GM23248 (cell line): Measurements from ENCODE around the gene RIMBP3C. TPM values are rescaled to one million over a fixed set of nuclear protein-coding genes. Genes with fewer than 3 reads are reported as not detected.
"Not testable (repeated sequence)": the region's sequence is repeated elsewhere in the genome, so short reads cannot be mapped to it uniquely, and the experiment has no call there.

Experiments
- DNase-seq: peaks from one replicate; pipeline ENCODE4 v3.0.0-alpha.2; 2015
- H2AFZ ChIP-seq: fragments of 200-600 bp; sonication (generic); 2 replicates; pipeline ENCODE4 v1.6.1; 2016; ENCODE audit warnings: antibody characterized with exemption
- H3F3A ChIP-seq: fragments of 200-600 bp; sonication (generic); 2 replicates; pipeline ENCODE4 v1.6.1; 2016; ENCODE audit warnings: mild to moderate bottlenecking, antibody characterized with exemption, mixed run types; ENCODE audit not compliant: insufficient read depth
- H3K27ac ChIP-seq: fragments of 200-600 bp; sonication (generic); 2 replicates; pipeline ENCODE4 v1.5.1; 2016; ENCODE audit warnings: mild to moderate bottlenecking
- H3K27me3 ChIP-seq: fragments of 200-600 bp; sonication (generic); replicated peaks from 2 replicates; pipeline ENCODE4 v1.6.1; 2016; ENCODE audit warnings: mild to moderate bottlenecking; ENCODE audit not compliant: insufficient read depth
- H3K36me3 ChIP-seq: fragments of 200-600 bp; sonication (generic); 2 replicates; pipeline ENCODE4 v1.6.1; 2016; ENCODE audit warnings: low read depth, mild to moderate bottlenecking
- H3K4me1 ChIP-seq: fragments of 200-600 bp; sonication (generic); 2 replicates; pipeline ENCODE4 v1.6.1; 2016; ENCODE audit warnings: mild to moderate bottlenecking; ENCODE audit not compliant: insufficient read depth
- H3K4me2 ChIP-seq: fragments of 200-600 bp; sonication (generic); one replicate; pipeline ENCODE4 v1.6.1; 2016; ENCODE audit warnings: mild to moderate bottlenecking; ENCODE audit not compliant: unreplicated experiment
- H3K4me3 ChIP-seq: fragments of 200-600 bp; sonication (generic); 2 replicates; pipeline ENCODE4 v1.5.1; 2016; ENCODE audit warnings: mild to moderate bottlenecking
- H3K79me2 ChIP-seq: fragments of 200-600 bp; sonication (generic); 2 replicates; pipeline ENCODE4 v1.6.1; 2016; ENCODE audit warnings: mild to moderate bottlenecking; ENCODE audit not compliant: insufficient read depth
- H3K9ac ChIP-seq: fragments of 200-600 bp; sonication (generic); 2 replicates; pipeline ENCODE4 v1.6.1; 2016; ENCODE audit warnings: mild to moderate bottlenecking
- H3K9me2 ChIP-seq: fragments of 200-600 bp; sonication (generic); 2 replicates; pipeline ENCODE4 v1.6.1; 2016; ENCODE audit warnings: mixed run types, mild to moderate bottlenecking, moderate library complexity; ENCODE audit not compliant: insufficient read depth
- H3K9me3 ChIP-seq: fragments of 200-600 bp; sonication (generic); one replicate; pipeline ENCODE4 v1.6.1; 2017; ENCODE audit warnings: low read depth
- H4K20me1 ChIP-seq: fragments of 200-600 bp; sonication (generic); 2 replicates; pipeline ENCODE4 v1.6.0; 2016; ENCODE audit not compliant: insufficient read depth
- WGBS, 2 experiments: methylation state at CpG; one replicate each; pipeline ENCODE4 v1.1.6; 2015 to 2017; ENCODE audit warnings: low lambda C conversion rate in 2 of 2, low coverage in 1 of 2; ENCODE audit errors: missing lambda C conversion rate in 2 of 2; 5-methylcytosine and 5-hydroxymethylcytosine counted together
- in situ Hi-C: fragments of 300-500 bp; cut with MboI; formaldehyde crosslinking; loops from 2 replicates; pipeline ENCODE4 v1.15.0; 2020
- polyA plus RNA-seq: library from polyadenylated mRNA; unstranded; fragments of >200 nt; fragmentation: Nextera tagmentation; extraction: Ambion mirVana; gene quantifications from 2 replicates; pipeline ENCODE4 v1.2.1, GENCODE V29; 2016
- total RNA-seq: library from RNA; depleted of rRNA; stranded (reverse); fragments of >200 nt; shearing (Covaris generic); gene quantifications from 2 replicates; pipeline ENCODE4 v1.2.3, GENCODE V29; 2014

Gene RIMBP3C
- total and polyA plus RNA-seq, 2 experiments from 2014 or later, result 0.22 TPM; not detected in 1

DNA sequence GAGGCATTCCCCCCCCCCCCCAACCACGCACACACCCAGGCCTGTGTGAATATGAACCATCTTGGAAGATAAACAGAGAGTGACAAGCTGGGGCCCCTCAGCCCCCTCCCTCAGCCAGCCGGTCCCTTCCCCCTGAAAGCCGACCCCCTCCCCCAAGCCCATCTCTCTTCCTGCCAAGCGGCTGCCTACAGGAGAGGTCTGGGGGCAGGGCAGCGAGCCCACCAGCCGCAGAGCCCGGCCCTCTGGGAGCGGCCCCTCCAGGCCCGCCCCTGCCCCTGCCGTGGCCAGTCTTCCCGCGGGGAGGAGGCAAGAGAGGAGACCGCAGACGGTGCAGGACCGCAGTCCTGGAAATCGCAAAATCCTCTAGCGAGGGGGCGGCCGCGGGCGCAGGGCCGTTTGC is 34.7 kb downstream of the RIMBP3C start:
- in situ Hi-C loops, DNase-seq, H4K20me1 ChIP-seq, H3K79me2 ChIP-seq, H3K9me3 ChIP-seq, H3K27me3 ChIP-seq, H3K9me2 ChIP-seq, H3K4me2 ChIP-seq, H3F3A ChIP-seq, H2AFZ ChIP-seq, H3K27ac ChIP-seq, H3K4me1 ChIP-seq, H3K9ac ChIP-seq, H3K4me3 ChIP-seq, H3K36me3 ChIP-seq: not testable (repeated sequence)
- no CpG with 5 or more reads among the region's 22 CpGs for WGBS, 2 experiments

DNA sequence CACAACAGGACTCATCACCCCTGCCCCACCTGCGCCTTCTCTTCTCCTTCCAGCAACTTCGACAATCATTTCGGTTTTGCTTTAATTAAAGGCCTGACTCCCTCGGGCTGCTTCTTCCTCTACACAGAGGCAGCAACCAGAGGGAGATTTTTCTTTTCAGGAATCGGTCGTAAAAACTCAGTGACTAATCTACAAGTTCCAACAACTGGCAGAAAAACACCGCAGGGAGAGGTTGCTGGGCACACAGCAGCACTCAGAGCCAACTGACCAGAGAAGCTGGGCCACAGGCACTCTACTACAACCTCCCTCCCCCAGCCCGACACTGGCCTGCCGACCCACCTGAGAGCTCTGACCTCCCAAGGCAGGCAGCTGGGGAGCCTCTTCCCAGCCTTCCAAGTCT is 36.0 kb downstream of the RIMBP3C start:
- H3K27ac ChIP-seq, H3K36me3 ChIP-seq, DNase-seq, H3K4me3 ChIP-seq, H3K4me2 ChIP-seq, H3K27me3 ChIP-seq, H3K9me2 ChIP-seq, H3F3A ChIP-seq, H2AFZ ChIP-seq, H3K79me2 ChIP-seq, H3K9ac ChIP-seq, H3K4me1 ChIP-seq, H4K20me1 ChIP-seq, in situ Hi-C loops, H3K9me3 ChIP-seq: not testable (repeated sequence)
- WGBS, 2 experiments, result no CpG with 5 or more reads among the region's 9 CpGs

DNA sequence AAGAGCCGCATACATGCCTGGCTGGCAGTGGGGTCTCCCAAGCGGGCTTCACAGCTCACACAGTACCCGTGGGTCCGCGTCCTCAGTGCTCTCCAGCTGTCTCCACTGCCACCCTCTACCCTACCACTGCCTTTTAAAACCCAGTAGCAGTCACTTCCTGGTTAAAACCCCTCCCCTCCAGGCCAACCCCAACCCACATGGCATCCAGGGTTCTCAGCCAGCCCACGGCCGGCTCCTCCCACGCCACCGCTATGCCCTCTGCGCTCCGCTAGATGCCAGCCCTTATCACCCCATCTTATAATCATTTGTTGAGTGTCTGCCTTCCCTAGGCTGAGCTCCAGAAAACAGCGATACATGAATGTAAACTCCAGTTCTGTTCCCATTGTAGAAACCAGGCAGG is 37.1 kb downstream of the RIMBP3C start:
- H3K4me3 ChIP-seq, result not testable (repeated sequence)
- WGBS, 2 experiments, result 100% methylated on average over 1 of the region's 12 CpGs

DNA sequence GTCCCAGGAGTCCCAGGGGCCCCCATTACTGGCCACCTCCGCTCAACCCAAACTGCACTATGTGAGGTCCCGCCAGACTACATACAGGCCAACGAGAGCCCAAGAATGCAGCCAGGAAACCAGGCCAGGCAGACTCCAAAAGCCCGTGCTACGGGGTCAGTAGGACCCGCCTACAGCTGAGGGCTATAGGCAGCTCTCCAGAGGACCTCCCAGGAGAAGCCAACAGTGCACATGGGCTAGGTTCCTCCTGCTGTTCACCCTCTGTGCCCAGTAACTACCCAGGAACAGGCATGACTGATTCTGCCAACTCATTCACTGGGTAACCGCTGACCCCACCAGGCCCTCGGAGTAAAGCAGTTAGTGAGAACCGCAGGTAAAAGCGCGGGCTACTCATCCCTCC is 39.2 kb downstream of the RIMBP3C start:
- H3K9me3 ChIP-seq, H4K20me1 ChIP-seq, H3K9ac ChIP-seq, H3F3A ChIP-seq, H3K4me2 ChIP-seq, H3K27ac ChIP-seq, H3K36me3 ChIP-seq, H3K4me3 ChIP-seq, H3K4me1 ChIP-seq, H2AFZ ChIP-seq, H3K79me2 ChIP-seq, H3K27me3 ChIP-seq, H3K9me2 ChIP-seq, in situ Hi-C loops, DNase-seq: not testable (repeated sequence)
- WGBS, 2 experiments, result 98 to 100% methylated on average over 5 to 6 of the region's 11 CpGs

More for the DNA sequence above, 37.1 kb downstream of the RIMBP3C start:
- H3K9ac ChIP-seq, H3K36me3 ChIP-seq, H3K4me1 ChIP-seq, H3K4me2 ChIP-seq, H4K20me1 ChIP-seq, H3K27me3 ChIP-seq, H3K79me2 ChIP-seq, DNase-seq, H3K9me2 ChIP-seq, H3F3A ChIP-seq, H3K9me3 ChIP-seq, H3K27ac ChIP-seq, H2AFZ ChIP-seq, in situ Hi-C loops: not testable (repeated sequence)

DNA sequence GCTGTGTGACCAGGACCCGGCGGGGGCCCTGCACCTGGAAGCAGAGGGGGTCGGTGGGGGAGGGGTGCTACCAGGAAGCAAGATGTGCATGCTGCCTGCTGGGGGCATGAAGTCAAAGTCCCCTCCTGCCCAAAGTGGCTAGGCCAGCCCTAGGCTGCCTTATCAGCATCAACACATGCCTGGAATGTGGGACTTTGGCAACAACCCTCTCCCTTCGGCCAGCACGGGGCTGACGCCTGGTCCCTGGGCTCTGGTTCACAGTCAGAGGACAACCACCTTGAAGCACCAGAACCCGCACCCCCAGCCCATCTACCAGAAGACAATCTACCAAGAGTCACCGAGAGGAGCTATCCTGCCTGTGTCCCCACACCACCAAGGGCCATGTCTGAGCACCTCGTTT is 40.9 kb downstream of the RIMBP3C start:
- H3K27me3 ChIP-seq, in situ Hi-C loops, H3K4me2 ChIP-seq, H3K9me3 ChIP-seq, H3K4me1 ChIP-seq, H3K9ac ChIP-seq, H4K20me1 ChIP-seq, H3F3A ChIP-seq, H3K79me2 ChIP-seq, H2AFZ ChIP-seq, H3K27ac ChIP-seq, H3K9me2 ChIP-seq, DNase-seq, H3K36me3 ChIP-seq, H3K4me3 ChIP-seq: not testable (repeated sequence)
- no CpG with 5 or more reads among the region's 9 CpGs for WGBS, 2 experiments

DNA sequence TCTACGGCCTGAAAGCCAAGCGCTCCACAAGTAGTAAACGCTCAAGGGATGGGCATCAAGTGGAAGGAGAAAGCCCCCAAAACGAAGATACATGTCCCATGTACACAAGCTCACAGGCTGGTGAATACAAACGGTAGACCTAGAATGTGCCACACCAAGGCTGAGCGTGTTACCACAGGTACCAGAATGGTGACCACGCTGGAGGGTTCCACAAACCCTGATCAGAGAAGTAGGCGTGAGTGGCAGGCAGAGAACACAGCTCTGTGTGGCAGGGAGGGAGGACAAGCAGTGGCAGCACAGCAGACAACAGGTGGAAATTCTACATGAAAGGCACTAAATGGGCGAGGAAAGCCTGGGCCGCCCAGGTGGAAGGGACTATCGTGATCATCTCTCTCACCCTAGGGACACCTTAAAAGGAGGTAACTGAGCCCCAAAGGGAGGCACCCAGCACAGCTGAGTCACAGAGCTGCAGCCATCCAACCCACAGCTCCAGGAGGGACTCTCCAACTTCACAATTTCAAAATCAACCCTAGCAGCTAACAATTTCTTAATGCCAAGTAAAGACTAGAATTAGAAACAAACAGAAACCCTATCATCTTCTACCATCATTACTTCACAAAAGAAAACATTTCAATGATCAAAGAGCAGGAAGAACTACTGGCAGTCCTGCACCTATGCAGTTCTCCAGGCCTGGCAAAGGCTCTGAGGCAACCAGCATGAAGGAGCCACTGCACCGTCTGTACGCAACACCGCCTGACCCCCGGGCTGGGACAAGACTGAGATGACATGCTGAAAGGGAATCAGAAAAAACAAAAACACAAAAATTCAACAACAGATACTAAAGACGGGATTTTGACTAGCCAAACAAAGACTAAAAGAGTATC is 51.4 kb downstream of the RIMBP3C start:
- H3K79me2 ChIP-seq, H2AFZ ChIP-seq, H3K27ac ChIP-seq, in situ Hi-C loops, DNase-seq, H4K20me1 ChIP-seq, H3K9ac ChIP-seq, H3K36me3 ChIP-seq, H3K9me2 ChIP-seq, H3K4me3 ChIP-seq, H3K27me3 ChIP-seq, H3F3A ChIP-seq, H3K4me2 ChIP-seq, H3K4me1 ChIP-seq, H3K9me3 ChIP-seq: not testable (repeated sequence)
- no CpG with 5 or more reads among the region's 16 CpGs for WGBS, 2 experiments

DNA sequence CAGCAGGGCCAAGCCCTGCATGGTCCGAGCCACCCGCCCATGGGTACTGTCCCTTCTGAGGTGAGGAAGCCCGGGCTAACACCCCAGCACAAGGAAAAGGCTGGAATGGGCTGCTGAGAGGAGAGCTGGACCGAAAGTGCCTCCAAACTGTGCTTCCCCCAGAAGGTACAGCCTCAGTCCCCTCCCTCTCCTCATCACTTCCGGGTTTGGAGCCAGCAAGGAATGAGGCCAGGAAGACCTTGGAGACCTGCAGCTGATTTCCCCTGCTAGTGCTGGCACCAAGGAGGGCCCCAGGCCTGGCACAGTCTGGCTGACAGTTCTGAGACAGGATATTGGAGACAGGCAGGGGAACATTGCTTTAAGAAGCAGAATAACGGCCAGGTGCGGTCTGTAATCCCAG is 52.8 kb downstream of the RIMBP3C start:
- H2AFZ ChIP-seq, H3K9me3 ChIP-seq, H4K20me1 ChIP-seq, in situ Hi-C loops, H3K79me2 ChIP-seq, H3K9ac ChIP-seq, H3K4me2 ChIP-seq, DNase-seq, H3K4me3 ChIP-seq, H3K9me2 ChIP-seq, H3K36me3 ChIP-seq, H3F3A ChIP-seq, H3K27me3 ChIP-seq, H3K4me1 ChIP-seq, H3K27ac ChIP-seq: not testable (repeated sequence)
- no CpG with 5 or more reads among the region's 7 CpGs for WGBS, 2 experiments

DNA sequence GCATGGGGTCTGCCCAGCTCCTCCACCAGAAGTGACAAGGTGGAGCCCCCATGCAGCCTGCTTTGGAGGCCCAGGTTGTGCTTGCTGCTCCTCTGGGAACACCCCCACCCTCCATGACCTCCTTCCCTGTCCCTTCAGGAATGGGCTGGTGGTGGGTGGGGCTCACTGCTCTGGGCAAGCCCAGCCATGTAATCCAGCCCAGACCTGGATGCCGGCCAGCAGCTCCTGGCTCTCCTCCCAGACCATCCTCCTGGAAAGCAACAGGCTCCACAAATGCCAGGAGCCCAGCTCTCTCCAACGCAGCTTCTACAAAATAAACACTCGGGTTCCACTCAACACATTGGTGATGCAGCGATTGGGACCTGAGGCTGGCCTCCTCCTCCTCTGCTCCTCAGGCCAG is 53.3 kb downstream of the RIMBP3C start:
- H3K79me2 ChIP-seq, H3K36me3 ChIP-seq, in situ Hi-C loops, H4K20me1 ChIP-seq, H3K27ac ChIP-seq, H3K9ac ChIP-seq, H3K9me2 ChIP-seq, H3F3A ChIP-seq, DNase-seq, H3K9me3 ChIP-seq, H3K4me2 ChIP-seq, H3K27me3 ChIP-seq, H2AFZ ChIP-seq, H3K4me3 ChIP-seq, H3K4me1 ChIP-seq: not testable (repeated sequence)
- no CpG with 5 or more reads among the region's 4 CpGs for WGBS, 2 experiments
